ENCODE measurements around the gene ZCCHC10. TPM values are rescaled to one million over a fixed set of nuclear protein-coding genes. Genes with fewer than 3 reads are reported as not detected.

ZCCHC10 gene
- total and polyA plus RNA-seq, 2 donors from 2014 or later = 19.9 to 32.7 TPM

GRCh38 chr5:132947671-132948070 is 78.7 kb downstream of the ZCCHC10 start:
- Histone ChIP-seq H3K9ac (ENCODE audit: low read length in 3 of 3) (no peak overlapping the region), H3K9me3 (ENCODE audit: control insufficient read depth in 2 of 3, insufficient read depth in 1 of 3, low read length in 3 of 3) (no peaks in the 10 kb centered on the region), H3K4me1 (ENCODE audit: control insufficient read depth in 2 of 3, insufficient read depth in 2 of 3, low read depth in 1 of 3, low read length in 3 of 3) (peaks cover 0 to 4% (median 0%) of the 10 kb centered on the region in 3 donors), H3K27ac (ENCODE audit: low read depth in 2 of 2, low read length in 2 of 2) (no peak overlapping the region), H3K27me3 (ENCODE audit: control insufficient read depth, insufficient read depth, low read length) (no peaks in the 10 kb centered on the region), H3K4me3 (ENCODE audit: low read length in 3 of 3) (no peak overlapping the region), H3K36me3 (ENCODE audit: control insufficient read depth in 2 of 3, insufficient read depth in 3 of 3, low read length in 3 of 3) (no peaks in the 10 kb centered on the region)
- TF ChIP-seq CTCF (IDR thresholded peaks at IDR 0.05; ENCODE audit: borderline replicate concordance, extremely low read depth, insufficient read depth) = no peak
- no peak for DNase-seq
- intact Hi-C loops (cut with DNase I) = no loop called here
- no peak for FAIRE-seq

Other genes with a start within 250 kb of the ZCCHC10 start
- gene SEPTIN8, start 249.3 kb downstream of the ZCCHC10 start, total RNA-seq = 54.4 TPM
- 24.9 TPM for gene SEPTIN8, start 249.3 kb downstream of the ZCCHC10 start, polyA plus RNA-seq (ENCODE audit: insufficient read depth, low read depth, low replicate concordance)
- 4.1 TPM for gene SOWAHA, start 213.2 kb downstream of the ZCCHC10 start, total RNA-seq
- 7.1 TPM for gene SOWAHA, start 213.2 kb downstream of the ZCCHC10 start, polyA plus RNA-seq (ENCODE audit: insufficient read depth, low read depth, low replicate concordance)
- 13.4 TPM for gene SHROOM1, start 195.9 kb downstream of the ZCCHC10 start, total RNA-seq
- 7.8 TPM for gene SHROOM1, start 195.9 kb downstream of the ZCCHC10 start, polyA plus RNA-seq (ENCODE audit: insufficient read depth, low read depth, low replicate concordance)
- gene GDF9, start 160.1 kb downstream of the ZCCHC10 start, total RNA-seq = 0.88 TPM
- gene GDF9, start 160.1 kb downstream of the ZCCHC10 start, polyA plus RNA-seq (ENCODE audit: insufficient read depth, low read depth, low replicate concordance) = 0.88 TPM
- gene UQCRQ, start 159.9 kb downstream of the ZCCHC10 start, total RNA-seq = 306 TPM
- 1,158 TPM for gene UQCRQ, start 159.9 kb downstream of the ZCCHC10 start, polyA plus RNA-seq (ENCODE audit: insufficient read depth, low read depth, low replicate concordance)
- gene LEAP2, start 152.9 kb downstream of the ZCCHC10 start, total RNA-seq = 1.5 TPM
- 6.9 TPM for gene LEAP2, start 152.9 kb downstream of the ZCCHC10 start, polyA plus RNA-seq (ENCODE audit: insufficient read depth, low read depth, low replicate concordance)
- 83.7 TPM for gene AFF4, start 62.9 kb downstream of the ZCCHC10 start, total RNA-seq
- gene AFF4, start 62.9 kb downstream of the ZCCHC10 start, polyA plus RNA-seq (ENCODE audit: insufficient read depth, low read depth, low replicate concordance) = 8.8 TPM
- 79.7 TPM for gene HSPA4, start 25.5 kb upstream of the ZCCHC10 start, total RNA-seq
- 81.5 TPM for gene HSPA4, start 25.5 kb upstream of the ZCCHC10 start, polyA plus RNA-seq (ENCODE audit: insufficient read depth, low read depth, low replicate concordance)

All from kidney (tissue), 14 donors.